ENCODE results near the gene BOC. TPM values are rescaled to one million over a fixed set of nuclear protein-coding genes. Genes with fewer than 3 reads are reported as not detected.

Gene BOC
- total and polyA plus RNA-seq, 2 donors (not counting 3 experiments of a cell fraction or from before 2014, with no cell fraction given) = 0.07 TPM; not detected in 1

GRCh38 chr3:113285741-113286140 lies 74.4 kb downstream of the BOC start:
- DNase-seq (ENCODE audit: low read depth, low spot score) (no peak), FAIRE-seq (no peak)
- no peaks in the 10 kb centered on the region for H3K9me3 ChIP-seq (replicated peaks; ENCODE audit: control insufficient read depth, insufficient read depth, low read length)
- no peaks in the 10 kb centered on the region for H3K36me3 ChIP-seq (ENCODE audit: control insufficient read depth in 2 of 2, extremely low read depth in 1 of 2, insufficient read depth in 2 of 2, low read length in 2 of 2)
- H3K4me3 ChIP-seq (replicated peaks in 1 of 3; ENCODE audit: insufficient read depth in 1 of 3, low read depth in 1 of 3, low read length in 3 of 3) = no peak overlapping the region
- BruUV-seq (replicated peaks) = no TSS peak
- ChIA-PET CTCF (interaction anchor here (3.1 kb wide), 1 partner anchor 11 kb away, joined by 17 read pairs; no protein-coding TSS in a partner anchor), POLR2A (no interaction called here)
- intact Hi-C loops (cut with micrococcal nuclease) = loop anchor here (5.0 to 10.0 kb wide), 3 partner anchors 73 to 701 kb away; partner anchors contain the start of gene BOC
- H3K9me1 ChIP-seq (replicated peaks; ENCODE audit: control insufficient read depth, extremely low read depth, insufficient read depth, low read length) = no peaks in the 10 kb centered on the region
- H3K27me3 ChIP-seq (ENCODE audit: control insufficient read depth in 2 of 2, insufficient read depth in 2 of 2, low read length in 2 of 2) = peaks cover 0 to 2% of the 10 kb centered on the region in 2 experiments
- dilution Hi-C loops (cut with MboI; ENCODE audit: extremely low pct_ligation_motif_present, low sequenced_read_pairs) = no loop called here
- no peaks in the 10 kb centered on the region for H4K20me1 ChIP-seq (replicated peaks; ENCODE audit: control insufficient read depth, extremely low read depth, insufficient read depth, low read length)
- H3K4me2 ChIP-seq (ENCODE audit: insufficient read depth, low read length) = no peak overlapping the region
- no peak overlapping the region for H3K9ac ChIP-seq (replicated peaks; ENCODE audit: extremely low read depth, insufficient read depth, low read length)
- H3K79me2 ChIP-seq (ENCODE audit: control insufficient read depth, insufficient read depth, low read length) = no peaks in the 10 kb centered on the region
- peaks cover 8% of the 10 kb centered on the region for H3K4me1 ChIP-seq (ENCODE audit: control insufficient read depth, extremely low read depth, insufficient read depth, low read length)
- H2AFZ ChIP-seq (ENCODE audit: low read depth, low read length) = no peak overlapping the region
- no peak overlapping the region for H3K27ac ChIP-seq (ENCODE audit: insufficient read depth, low read depth, low read length)
- TF ChIP-seq POLR2AphosphoS5 (IDR thresholded peaks at IDR 0.05; ENCODE audit: insufficient read depth, low read depth, low read length) = no peak
- TF ChIP-seq FOS (IDR thresholded peaks at IDR 0.05; ENCODE audit: borderline replicate concordance, insufficient read depth, low read length) = no peak
- TF ChIP-seq EZH2 (IDR thresholded peaks at IDR 0.05; ENCODE audit: borderline replicate concordance, low read depth, low read length, severe bottlenecking) = no peak
- no peak for TF ChIP-seq POLR2A (IDR thresholded peaks at IDR 0.05; ENCODE audit: low read depth, low read length)
- TF ChIP-seq GATA2 (IDR thresholded peaks at IDR 0.05; ENCODE audit: insufficient read depth, insufficient read length, low read depth, low read length) = no peak
- TF ChIP-seq CTCF (IDR thresholded peaks at IDR 0.05; ENCODE audit: extremely low read depth in 1 of 2, insufficient read depth in 1 of 2, low read depth in 1 of 2, low read length in 2 of 2) = no peak
- TF ChIP-seq MAX (IDR thresholded peaks at IDR 0.05; ENCODE audit: insufficient read depth, insufficient read length) = no peak
- no peak for TF ChIP-seq MYC (IDR thresholded peaks at IDR 0.05; ENCODE audit: low read depth, low read length)
- TF ChIP-seq JUN (IDR thresholded peaks at IDR 0.05; ENCODE audit: borderline replicate concordance, insufficient read depth, insufficient read length, low read depth) = no peak

All from endothelial cell of umbilical vein (primary cell).